B cell (primary cell): Measurements from ENCODE around the gene TRIAP1. TPM values are rescaled to one million over a fixed set of nuclear protein-coding genes. Genes with fewer than 3 reads are reported as not detected.

Source experiments
- ATAC-seq: fragments of 200-7000 bp; cut with Tn5 transposase; one replicate; pipeline ENCODE4 v1.10.0; 2021; ENCODE audit warnings: low read depth, mild to moderate bottlenecking, moderate number of reproducible peaks, moderate library complexity
- CTCF ChIA-PET: fragments of 350-600 bp; sonication (Branson Sonifier 250); formaldehyde crosslinking; loops from one replicate; lab custom pipeline; 2021; ENCODE audit warnings: antibody characterized with exemption, inconsistent platforms; lab: Charles Lee
- POLR2A ChIA-PET: fragments of 350-600 bp; sonication (Branson Sonifier 250); formaldehyde crosslinking; loops from one replicate; lab custom pipeline; 2021; ENCODE audit warnings: antibody characterized with exemption; lab: Charles Lee
- DNase-seq: peaks from one replicate; pipeline ENCODE4 v3.0.0; 2013
- H2AFZ ChIP-seq: 2 replicates; pipeline ENCODE4 v1.6.1; 2012; ENCODE audit warnings: mild to moderate bottlenecking, low read depth, low read length; ENCODE audit not compliant: insufficient read depth, poor library complexity, severe bottlenecking
- H3K27ac ChIP-seq, 2 donors: 1 replicate in 1 of 2; 2 replicates in 1 of 2; pipeline ENCODE4 v1.5.1; 2012 to 2013; ENCODE audit warnings: low read length in 2 of 2, mild to moderate bottlenecking in 2 of 2, moderate library complexity in 1 of 2
- H3K27me3 ChIP-seq, 4 experiments: fragments of 200-600 bp in 1 of 4; sonication (generic) in 1 of 4; replicated peaks in 1 of 4; 1 replicate in 2 of 4; 2 replicates in 2 of 4; pipeline versions ENCODE4 v1.6.1 to v1.7.0; 2013 to 2016; ENCODE audit warnings: low read length in 3 of 4, mild to moderate bottlenecking in 2 of 4, mixed read lengths in 1 of 4, moderate library complexity in 1 of 4; ENCODE audit not compliant: insufficient read depth in 4 of 4, control insufficient read depth in 3 of 4; ENCODE audit errors: control extremely low read depth in 1 of 4
- H3K36me3 ChIP-seq, 2 experiments: replicated peaks in 1 of 2; 1 replicate in 1 of 2; 2 replicates in 1 of 2; pipeline versions ENCODE4 v1.6.1 to v1.7.1; 2013; ENCODE audit warnings: low read length in 1 of 2; ENCODE audit not compliant: insufficient read depth in 2 of 2, control insufficient read depth in 1 of 2; ENCODE audit errors: control extremely low read depth in 1 of 2, extremely low read depth in 1 of 2
- H3K4me1 ChIP-seq, 2 donors: fragments of 200-600 bp in 1 of 2; sonication (generic) in 1 of 2; 1 replicate in 1 of 2; 2 replicates in 1 of 2; pipeline versions ENCODE4 v1.5.1 to v1.6.1; 2013 to 2017; ENCODE audit warnings: low read length in 2 of 2; ENCODE audit not compliant: control insufficient read depth in 2 of 2, insufficient read depth in 2 of 2
- H3K4me2 ChIP-seq: replicated peaks from 2 replicates; pipeline ENCODE3; 2012; ENCODE audit warnings: mild to moderate bottlenecking, low read depth, low read length; ENCODE audit not compliant: poor library complexity, severe bottlenecking
- H3K4me3 ChIP-seq, 5 experiments: fragments of 200-600 bp in 1 of 5; sonication (generic) in 1 of 5; 1 replicate in 3 of 5; 2 replicates in 2 of 5; pipeline versions ENCODE4 v1.5.1 to v1.7.0; 2011 to 2016; ENCODE audit warnings: low read length in 4 of 5, mild to moderate bottlenecking in 4 of 5, low read depth in 2 of 5, control low read depth in 1 of 5, moderate library complexity in 1 of 5; ENCODE audit not compliant: insufficient read depth in 1 of 5; ENCODE audit errors: control extremely low read depth in 1 of 5, extremely low read depth in 1 of 5
- H3K79me2 ChIP-seq: fragments of 200-600 bp; sonication (generic); one replicate; pipeline ENCODE4 v1.6.0; 2016; ENCODE audit warnings: low read length; ENCODE audit not compliant: control insufficient read depth, insufficient read depth
- H3K9ac ChIP-seq: fragments of 200-600 bp; sonication (generic); 2 replicates; pipeline ENCODE4 v1.6.1; 2017; ENCODE audit warnings: mild to moderate bottlenecking, low read length, moderate library complexity
- H3K9me3 ChIP-seq, 3 donors: one replicate each; pipeline versions ENCODE4 v1.6.1 to v1.7.1; 2013; ENCODE audit warnings: low read length in 2 of 3; ENCODE audit not compliant: control insufficient read depth in 2 of 3, insufficient read depth in 1 of 3; ENCODE audit errors: control extremely low read depth in 1 of 3
- H4K20me1 ChIP-seq: 2 replicates; pipeline ENCODE4 v1.6.0; 2012; ENCODE audit warnings: mild to moderate bottlenecking, low read length; ENCODE audit not compliant: insufficient read depth, control insufficient read depth, poor library complexity, severe bottlenecking
- H3K27ac Mint-ChIP-seq: one replicate; pipeline ENCODE4 v1.8.0; 2021; ENCODE audit warnings: mixed read lengths
- H3K27me3 Mint-ChIP-seq: one replicate; pipeline ENCODE4 v1.8.0; 2021; ENCODE audit warnings: mixed read lengths
- H3K4me1 Mint-ChIP-seq: one replicate; pipeline ENCODE4 v1.8.0; 2021; ENCODE audit warnings: mixed read lengths
- H3K4me3 Mint-ChIP-seq: one replicate; pipeline ENCODE4 v1.8.0; 2021; ENCODE audit warnings: mixed read lengths
- H3K9me3 Mint-ChIP-seq: one replicate; pipeline ENCODE4 v1.8.0; 2022; ENCODE audit warnings: mixed read lengths; ENCODE audit not compliant: insufficient read depth
- EZH2 ChIP-seq: IDR thresholded peaks from 2 replicates; pipeline ENCODE4 v1.6.1; 2012; ENCODE audit warnings: borderline replicate concordance, low read depth, mild to moderate bottlenecking, moderate library complexity, low read length; ENCODE audit not compliant: insufficient read depth, poor library complexity, severe bottlenecking
- WGBS: methylation state at CpG from one replicate; pipeline ENCODE4 v1.1.5; 2013; ENCODE audit warnings: missing lambda C conversion rate; ENCODE audit not compliant: insufficient coverage; 5-methylcytosine and 5-hydroxymethylcytosine counted together
- intact Hi-C: fragments of 100-400 bp; cut with micrococcal nuclease; formaldehyde crosslinking; loops from one replicate; pipeline ENCODE4 v1.10.0; 2022
- polyA minus RNA-seq: library from RNA; depleted of rRNA, polyadenylated mRNA; stranded (reverse); fragments of >200 nt; gene quantifications from 2 replicates; pipeline ENCODE4 v1.2.3, GENCODE V29; 2012
- polyA plus RNA-seq: library from polyadenylated mRNA; depleted of rRNA; stranded (reverse); fragments of >200 nt; gene quantifications from 2 replicates; pipeline ENCODE4 v1.2.3, GENCODE V29; 2012
- total RNA-seq, 2 donors: library from RNA; stranded (reverse); fragments of 120-200 nt in 1 of 2; gene quantifications; 1 replicate in 1 of 2; 2 replicates in 1 of 2; pipeline versions ENCODE4 v1.2.3 to v1.2.4, GENCODE V29; 2013 to 2022
- TF ChIP-seq, protein P1 (sequence below): fragments of 200-600 bp; IDR thresholded peaks from one replicate; pipeline ENCODE4 v1.8.0; 2022; ENCODE audit warnings: antibody characterized with exemption, mild to moderate bottlenecking

TRIAP1 gene
- total RNA-seq (15.8 and 19.6 TPM in 2 replicates), polyA plus RNA-seq (13.8 and 20.5 TPM in 2 replicates), polyA minus RNA-seq (3.1 and 5.4 TPM in 2 replicates)
- total RNA-seq (2013): 20.4 TPM

DNA sequence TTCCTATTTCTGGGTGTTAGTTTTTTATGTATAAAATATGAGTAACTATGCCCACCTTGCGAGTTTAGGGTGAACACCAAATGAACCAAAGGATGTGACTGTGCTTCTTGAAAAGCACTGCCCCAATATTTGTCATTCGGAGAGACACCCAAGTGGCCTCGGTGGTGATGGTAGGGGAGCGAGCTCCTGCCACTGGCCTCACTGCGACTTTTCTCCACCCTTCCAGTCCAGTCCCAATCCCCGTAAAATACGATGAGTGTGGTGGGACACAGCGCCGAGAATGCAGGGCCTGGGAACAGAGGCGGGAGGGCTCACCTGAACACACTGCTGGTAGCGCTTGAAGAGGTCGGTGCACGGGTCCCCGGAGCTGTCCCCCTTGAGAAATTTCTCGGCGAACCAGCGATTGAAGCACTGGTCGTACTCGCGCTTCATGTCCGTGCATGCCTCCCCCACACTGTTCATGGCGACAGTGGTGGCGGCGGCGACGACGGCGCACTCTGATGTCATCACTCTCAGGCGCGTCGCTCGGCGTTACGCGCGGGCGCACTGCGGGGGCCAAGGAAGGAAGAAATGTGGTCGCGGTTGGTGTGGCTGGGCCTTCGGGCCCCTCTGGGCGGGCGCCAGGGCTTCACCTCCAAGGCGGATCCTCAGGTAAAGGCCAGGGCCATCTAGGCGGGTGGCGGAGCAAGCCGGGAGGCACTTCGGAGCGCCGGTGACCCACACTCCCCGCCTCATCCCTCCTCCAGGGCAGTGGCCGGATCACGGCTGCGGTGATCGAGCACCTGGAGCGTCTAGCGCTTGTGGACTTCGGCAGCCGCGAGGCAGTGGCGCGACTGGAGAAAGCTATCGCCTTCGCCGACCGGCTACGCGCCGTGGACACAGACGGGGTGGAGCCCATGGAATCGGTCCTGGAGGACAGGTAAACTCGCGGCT, at the start of gene TRIAP1, which contains the start of gene GATC:
Gene TRIAP1, minus strand, starts transcription at position 474 of the 933 bp plus-strand sequence. Its CDS starts 12 bp downstream, at position 462.
Gene GATC, plus strand, starts transcription at position 534 of the 933 bp plus-strand sequence. Its CDS starts 37 bp downstream, at position 571.
- peak within 1 kb of the TSS; percentile 96 for H3K4me3 Mint-ChIP-seq
- TF ChIP-seq, protein P1, sequence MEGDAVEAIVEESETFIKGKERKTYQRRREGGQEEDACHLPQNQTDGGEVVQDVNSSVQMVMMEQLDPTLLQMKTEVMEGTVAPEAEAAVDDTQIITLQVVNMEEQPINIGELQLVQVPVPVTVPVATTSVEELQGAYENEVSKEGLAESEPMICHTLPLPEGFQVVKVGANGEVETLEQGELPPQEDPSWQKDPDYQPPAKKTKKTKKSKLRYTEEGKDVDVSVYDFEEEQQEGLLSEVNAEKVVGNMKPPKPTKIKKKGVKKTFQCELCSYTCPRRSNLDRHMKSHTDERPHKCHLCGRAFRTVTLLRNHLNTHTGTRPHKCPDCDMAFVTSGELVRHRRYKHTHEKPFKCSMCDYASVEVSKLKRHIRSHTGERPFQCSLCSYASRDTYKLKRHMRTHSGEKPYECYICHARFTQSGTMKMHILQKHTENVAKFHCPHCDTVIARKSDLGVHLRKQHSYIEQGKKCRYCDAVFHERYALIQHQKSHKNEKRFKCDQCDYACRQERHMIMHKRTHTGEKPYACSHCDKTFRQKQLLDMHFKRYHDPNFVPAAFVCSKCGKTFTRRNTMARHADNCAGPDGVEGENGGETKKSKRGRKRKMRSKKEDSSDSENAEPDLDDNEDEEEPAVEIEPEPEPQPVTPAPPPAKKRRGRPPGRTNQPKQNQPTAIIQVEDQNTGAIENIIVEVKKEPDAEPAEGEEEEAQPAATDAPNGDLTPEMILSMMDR: no peak
- no peak for TF ChIP-seq EZH2
- DNase-seq: peak; percentile 92
- Histone ChIP-seq H4K20me1 (peaks cover 9% of the 10 kb centered on the region), H3K9ac (peak within 1 kb of the TSS; percentile 96), H3K27ac (peak within 1 kb of the TSS; percentile 90 to 94), H3K27me3 (no peaks in the 10 kb centered on the region), H2AFZ (peak within 1 kb of the TSS; percentile 99), H3K4me2 (peak within 1 kb of the TSS; percentile 74), H3K4me3 (peak within 1 kb of the TSS; percentile 80 to 98 (median 90)), H3K4me1 (peaks cover 16 to 24% of the 10 kb centered on the region in 2 donors), H3K79me2 (peaks cover 68% of the 10 kb centered on the region), H3K36me3 (peaks cover 5 to 29% of the 10 kb centered on the region in 2 experiments), H3K9me3 (no peaks in the 10 kb centered on the region)
- CTCF ChIA-PET: interaction anchor here (1.6 to 3.9 kb wide), 2 partner anchors 22 to 26 kb away, joined by 3 to 8 read pairs; no protein-coding TSS in a partner anchor
- H3K9me3 Mint-ChIP-seq: no peaks in the 10 kb centered on the region
- intact Hi-C loops: loop anchor here (1.0 to 2.0 kb wide), 3 partner anchors 8 to 51 kb away; partner anchors contain the start of genes COX6A1, DYNLL1 and SRSF9
- WGBS: under 1% methylated on average over 70 of the region's 73 CpGs
- POLR2A ChIA-PET: interaction anchor here (1.3 to 1.4 kb wide), 3 partner anchors 9 to 23 kb away, joined by 3 to 8 read pairs (median 3); no protein-coding TSS in a partner anchor
- H3K4me1 Mint-ChIP-seq: peaks cover 38% of the 10 kb centered on the region
- peak within 1 kb of the TSS; percentile 96 for H3K27ac Mint-ChIP-seq
- no peaks in the 10 kb centered on the region for H3K27me3 Mint-ChIP-seq
- peak; percentile 96 for ATAC-seq
